IPS-20b (cell line): ENCODE data around the gene ISG20L2.

Experiments used
- H3K27ac ChIP-seq: one replicate; pipeline ENCODE4 v1.5.1; 2013; ENCODE audit warnings: low read length
- H3K27me3 ChIP-seq: 2 replicates; pipeline ENCODE4 v1.6.1; 2013; ENCODE audit warnings: mild to moderate bottlenecking, low read length, inconsistent platforms; ENCODE audit not compliant: insufficient read depth
- H3K36me3 ChIP-seq: 2 replicates; pipeline ENCODE4 v1.6.1; 2013; ENCODE audit warnings: low read depth, mild to moderate bottlenecking, inconsistent platforms, low read length, moderate library complexity; ENCODE audit not compliant: insufficient read depth
- H3K4me1 ChIP-seq: 2 replicates; pipeline ENCODE4 v1.6.1; 2013; ENCODE audit warnings: mild to moderate bottlenecking, control low read depth, inconsistent platforms, low read length, moderate library complexity; ENCODE audit not compliant: insufficient read depth
- H3K4me3 ChIP-seq: 2 replicates; pipeline ENCODE4 v1.5.1; 2013; ENCODE audit warnings: mild to moderate bottlenecking, low read length, inconsistent platforms
- H3K9ac ChIP-seq: 2 replicates; pipeline ENCODE4 v1.6.1; 2013; ENCODE audit warnings: low read depth, mild to moderate bottlenecking, inconsistent platforms, low read length, moderate library complexity
- H3K9me3 ChIP-seq: 2 replicates; pipeline ENCODE4 v1.6.1; 2013; ENCODE audit warnings: mild to moderate bottlenecking, low read depth, low read length, inconsistent platforms; ENCODE audit not compliant: insufficient read depth

The ISG20L2 gene

DNA sequence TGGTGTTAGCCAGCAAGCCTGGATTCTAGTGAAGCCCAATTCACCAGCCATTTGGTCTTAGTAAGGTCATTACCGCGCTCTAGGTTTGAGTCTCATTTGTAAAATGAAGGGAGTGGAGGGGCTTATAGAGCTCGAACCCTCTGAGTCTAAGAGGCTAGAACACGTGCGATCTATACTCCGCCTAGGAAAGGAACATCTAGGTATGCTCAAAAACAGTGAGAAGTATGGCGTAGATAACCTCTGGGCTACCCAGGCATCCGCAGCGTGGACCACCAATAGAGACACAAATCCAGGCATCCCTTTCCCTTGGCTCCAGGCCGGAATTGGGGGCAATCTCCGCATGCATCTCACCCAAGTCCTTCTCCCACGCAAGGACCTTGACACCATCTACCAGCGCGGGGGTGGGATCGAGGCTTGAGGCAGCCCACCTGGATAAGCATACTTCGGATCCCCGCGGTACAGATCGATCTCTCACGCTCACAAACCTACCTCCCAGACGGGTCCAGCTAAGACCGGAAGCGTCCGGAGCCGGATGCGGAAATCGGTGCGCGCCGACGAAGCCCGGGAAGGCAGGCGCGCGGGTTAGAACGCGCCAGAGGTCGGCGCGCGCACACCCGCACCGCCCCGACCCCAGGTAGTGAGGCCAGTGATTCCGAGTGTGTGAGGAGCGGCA is 504 bp downstream of the ISG20L2 start, which contains the start of gene METTL25B:
Gene METTL25B (plus strand): TSS at position 544 of the 673 bp plus-strand sequence. CDS start 636 bp downstream, outside the sequence.
- Histone ChIP-seq H3K27me3 (no peaks in the 10 kb centered on the region), H3K9ac (peak within 1 kb of the TSS; percentile 97), H3K4me1 (peaks cover 23% of the 10 kb centered on the region), H3K27ac (peak within 1 kb of the TSS; percentile 86), H3K36me3 (peaks cover 47% of the 10 kb centered on the region), H3K9me3 (no peaks in the 10 kb centered on the region), H3K4me3 (peak within 1 kb of the TSS; percentile 99)

GRCh38 chr1:156727492-156727891 is 1.1 kb downstream of the ISG20L2 start:
- Histone ChIP-seq H3K4me1 (peaks cover 23% of the 10 kb centered on the region), H3K27ac (no peak overlapping the region), H3K9me3 (no peaks in the 10 kb centered on the region), H3K27me3 (no peaks in the 10 kb centered on the region), H3K36me3 (peaks cover 47% of the 10 kb centered on the region), H3K9ac (peak overlapping the region; percentile 97), H3K4me3 (peak overlapping the region; percentile 99)

- Histone ChIP-seq H3K27me3 (no peaks in the 10 kb centered on the region), H3K4me1 (peaks cover 23% of the 10 kb centered on the region), H3K36me3 (peaks cover 47% of the 10 kb centered on the region), H3K9me3 (no peaks in the 10 kb centered on the region), H3K4me3 (peak overlapping the region; percentile 99), H3K9ac (peak overlapping the region; percentile 97; the same call in 1 of the 2 replicates), H3K27ac (no peak overlapping the region)
These were observed 1.9 kb downstream of the ISG20L2 start for GRCh38 chr1:156726549-156727226.

GRCh38 chr1:156725683-156726280 is 2.8 kb downstream of the ISG20L2 start:
- H3K9ac ChIP-seq: no peak overlapping the region
- H3K36me3 ChIP-seq: peaks cover 56% of the 10 kb centered on the region
- no peaks in the 10 kb centered on the region for H3K27me3 ChIP-seq
- no peak overlapping the region for H3K27ac ChIP-seq
- H3K9me3 ChIP-seq: no peaks in the 10 kb centered on the region
- H3K4me3 ChIP-seq: peak overlapping the region; percentile 99
- peaks cover 23% of the 10 kb centered on the region for H3K4me1 ChIP-seq

GRCh38 chr1:156721535-156721934 is 7.0 kb downstream of the ISG20L2 start:
- Histone ChIP-seq H3K27ac (no peak overlapping the region), H3K36me3 (peaks cover 53% of the 10 kb centered on the region), H3K4me1 (peaks cover 11% of the 10 kb centered on the region; the same call in 1 of the 2 replicates), H3K27me3 (no peaks in the 10 kb centered on the region), H3K4me3 (no peak overlapping the region), H3K9ac (no peak overlapping the region), H3K9me3 (no peaks in the 10 kb centered on the region)

GRCh38 chr1:156721131-156721530 is 7.4 kb downstream of the ISG20L2 start:
- H3K27me3 ChIP-seq: no peaks in the 10 kb centered on the region
- peaks cover 8% of the 10 kb centered on the region; the same call in 1 of the 2 replicates for H3K4me1 ChIP-seq
- H3K36me3 ChIP-seq: peaks cover 49% of the 10 kb centered on the region
- H3K9me3 ChIP-seq: no peaks in the 10 kb centered on the region
- no peak overlapping the region for H3K4me3 ChIP-seq
- no peak overlapping the region for H3K27ac ChIP-seq
- H3K9ac ChIP-seq: no peak overlapping the region

DNA sequence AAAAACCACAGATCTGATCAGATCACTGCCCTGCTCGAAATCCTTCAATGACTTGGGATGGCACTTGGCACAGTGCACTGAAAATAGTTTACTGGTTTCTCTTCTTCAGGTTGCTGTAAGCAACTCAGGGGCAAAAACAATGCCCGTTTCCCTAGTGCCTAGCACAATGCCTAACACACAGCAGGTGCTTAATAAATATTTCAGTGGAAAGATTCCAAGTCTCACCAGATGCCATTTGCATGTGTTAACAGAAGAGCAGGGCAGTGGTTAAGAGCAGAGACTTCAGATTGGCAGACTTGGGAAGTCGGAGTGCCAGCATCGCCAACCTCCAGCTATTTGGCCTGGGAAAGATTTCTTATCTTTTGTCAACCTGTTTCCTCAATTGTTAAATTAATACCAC is 11.2 kb downstream of the ISG20L2 start:
- Histone ChIP-seq H3K27me3 (no peaks in the 10 kb centered on the region), H3K9ac (no peak overlapping the region), H3K27ac (no peak overlapping the region), H3K4me3 (no peak overlapping the region), H3K4me1 (no peaks in the 10 kb centered on the region), H3K9me3 (no peaks in the 10 kb centered on the region), H3K36me3 (peaks cover 17% of the 10 kb centered on the region)

DNA sequence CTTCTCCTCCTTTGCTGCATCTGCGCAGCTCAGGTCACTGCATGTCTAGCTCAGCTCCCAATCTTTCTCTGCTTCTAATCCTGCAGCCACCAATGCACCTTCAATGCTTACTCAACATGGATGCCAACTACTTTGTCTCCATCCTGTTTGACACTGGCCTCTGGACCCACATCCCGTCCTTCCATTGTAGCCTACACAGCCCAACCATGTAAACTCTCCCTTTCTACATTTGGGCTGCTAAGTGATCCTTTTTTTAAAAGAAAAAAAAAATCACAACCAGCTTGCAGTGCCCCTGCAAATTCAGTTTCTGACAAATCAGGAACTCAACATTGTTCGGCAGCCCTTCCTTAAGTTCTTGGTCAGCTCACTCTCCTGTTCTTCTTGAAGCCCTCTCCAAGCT is 13.7 kb downstream of the ISG20L2 start:
- Histone ChIP-seq H3K4me3 (no peak overlapping the region), H3K9me3 (no peaks in the 10 kb centered on the region), H3K27me3 (peaks cover 4% of the 10 kb centered on the region; the same call in 1 of the 2 replicates), H3K9ac (no peak overlapping the region), H3K27ac (no peak overlapping the region), H3K4me1 (peaks cover 16% of the 10 kb centered on the region), H3K36me3 (no peaks in the 10 kb centered on the region)

- Histone ChIP-seq H3K9ac (no peak overlapping the region), H3K4me1 (peaks cover 37% of the 10 kb centered on the region), H3K9me3 (no peaks in the 10 kb centered on the region), H3K36me3 (no peaks in the 10 kb centered on the region), H3K27ac (no peak overlapping the region), H3K27me3 (peaks cover 4% of the 10 kb centered on the region; the same call in 1 of the 2 replicates), H3K4me3 (no peak overlapping the region)
These were observed 15.9 kb downstream of the ISG20L2 start for GRCh38 chr1:156712626-156713025.

DNA sequence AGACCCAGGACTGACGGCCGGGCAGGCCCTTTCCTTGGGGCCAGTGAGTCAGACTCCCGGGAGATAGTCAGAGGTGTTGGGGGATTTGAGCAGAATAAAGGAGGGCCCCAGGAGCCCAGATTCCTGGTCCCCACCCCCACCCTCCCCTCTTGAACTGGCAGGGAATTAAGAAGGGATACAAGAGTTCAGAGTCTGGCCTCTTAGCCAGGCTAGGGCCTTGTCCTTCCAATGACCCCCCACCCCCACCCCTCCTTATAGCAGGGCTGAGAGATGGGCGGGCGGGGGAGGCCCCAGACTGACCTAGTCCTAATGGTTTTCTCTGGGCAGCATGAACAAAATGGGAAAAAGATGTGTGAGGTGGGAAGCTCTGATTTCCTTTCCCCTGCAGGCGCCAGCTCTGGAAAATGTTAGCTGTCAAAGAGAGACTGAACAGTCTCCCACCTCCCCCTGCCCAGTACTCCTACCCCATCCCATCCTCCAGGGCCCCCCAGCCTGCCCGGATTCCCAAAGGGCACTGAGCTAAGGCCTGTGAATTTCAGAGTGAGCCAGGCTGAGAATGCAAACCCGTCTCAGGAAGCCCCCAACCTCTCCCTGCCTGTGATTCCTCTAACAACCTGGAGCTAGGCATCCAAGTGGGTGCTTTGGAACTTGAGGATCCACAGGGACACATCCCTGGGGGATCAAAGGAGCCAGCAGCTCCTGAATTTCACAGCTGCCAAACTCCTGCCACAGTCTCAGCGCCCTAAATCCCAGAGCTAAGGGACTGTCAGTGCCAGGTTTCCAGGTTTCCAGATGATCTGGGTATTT is 17.4 kb downstream of the ISG20L2 start:
- Histone ChIP-seq H3K9ac (peak overlapping the region; percentile 47; the same call in 1 of the 2 replicates), H3K9me3 (no peaks in the 10 kb centered on the region), H3K36me3 (no peaks in the 10 kb centered on the region), H3K4me1 (peaks cover 44% of the 10 kb centered on the region), H3K4me3 (no peak overlapping the region), H3K27me3 (peaks cover 4% of the 10 kb centered on the region; the same call in 1 of the 2 replicates), H3K27ac (no peak overlapping the region)
